Posterior vena cava (tissue), 2 donors: ENCODE results near the gene FEN1. TPM values are rescaled to one million over a fixed set of nuclear protein-coding genes. Genes with fewer than 3 reads are reported as not detected.

Experiments used
- DNase-seq: peaks from one replicate; pipeline ENCODE4 v3.0.0-alpha.2; 2020; ENCODE audit warnings: low spot score
- intact Hi-C, 2 donors: fragments of 100-400 bp; cut with DNase I; formaldehyde crosslinking; loops; one replicate each; pipeline versions ENCODE4 v1.14.1 to v1.14.2; 2022 to 2023
- total RNA-seq, 2 donors: library from RNA; stranded (reverse); fragmentation: NEBNext Ultra II Directional; extraction: Animal tissue kit (Norgen Biotek cat#: 25700); gene quantifications; one replicate each; pipeline ENCODE4 v1.2.1, GENCODE V29; 2021
- donor health status: DM: yes; HTN: yes; CAD: no.
- donor health status: DM: yes; HTN: yes; CAD: no.

The FEN1 gene
- total RNA-seq, 2 donors from 2014 or later: 4.6 to 6.0 TPM

GRCh38 chr11:61783717-61784505 is 8.8 kb upstream of the FEN1 start:
- DNase-seq: no peak
- intact Hi-C loops: no loop called here

GRCh38 chr11:61784506-61784805 is 8.3 kb upstream of the FEN1 start:
- intact Hi-C loops: no loop called here

DNA sequence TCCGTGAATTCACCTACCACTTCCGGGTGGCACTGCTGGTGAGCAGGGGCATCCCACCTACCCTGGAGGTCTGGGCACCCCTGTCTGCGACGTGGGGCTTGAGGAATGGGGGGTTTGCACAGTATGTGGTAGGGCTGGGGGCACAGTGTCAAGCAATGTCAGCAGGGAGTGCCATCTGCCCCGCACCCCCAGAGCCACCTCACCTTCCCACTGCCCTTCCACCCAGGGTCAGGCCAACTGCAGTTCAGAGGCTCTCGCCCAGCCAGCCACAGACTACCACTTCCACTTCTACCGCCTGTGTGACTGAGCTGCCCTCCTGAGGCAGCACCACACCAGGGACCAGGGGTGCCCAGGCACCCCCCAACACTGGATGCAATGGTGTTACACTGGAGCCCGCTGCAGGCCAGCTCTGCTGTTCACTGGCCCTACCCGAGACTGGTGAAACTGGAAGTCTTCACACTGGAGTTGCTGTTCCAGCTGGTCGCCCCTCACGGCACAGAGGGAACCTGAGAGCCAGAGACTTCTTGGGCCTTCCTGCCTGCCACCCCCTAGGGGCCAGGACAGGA is 6.8 kb upstream of the FEN1 start:
- intact Hi-C loops: no loop called here
- DNase-seq: no peak

More at GRCh38 chr11:61784506-61784805, 8.3 kb upstream of the FEN1 start:
- DNase-seq: no peak

DNA sequence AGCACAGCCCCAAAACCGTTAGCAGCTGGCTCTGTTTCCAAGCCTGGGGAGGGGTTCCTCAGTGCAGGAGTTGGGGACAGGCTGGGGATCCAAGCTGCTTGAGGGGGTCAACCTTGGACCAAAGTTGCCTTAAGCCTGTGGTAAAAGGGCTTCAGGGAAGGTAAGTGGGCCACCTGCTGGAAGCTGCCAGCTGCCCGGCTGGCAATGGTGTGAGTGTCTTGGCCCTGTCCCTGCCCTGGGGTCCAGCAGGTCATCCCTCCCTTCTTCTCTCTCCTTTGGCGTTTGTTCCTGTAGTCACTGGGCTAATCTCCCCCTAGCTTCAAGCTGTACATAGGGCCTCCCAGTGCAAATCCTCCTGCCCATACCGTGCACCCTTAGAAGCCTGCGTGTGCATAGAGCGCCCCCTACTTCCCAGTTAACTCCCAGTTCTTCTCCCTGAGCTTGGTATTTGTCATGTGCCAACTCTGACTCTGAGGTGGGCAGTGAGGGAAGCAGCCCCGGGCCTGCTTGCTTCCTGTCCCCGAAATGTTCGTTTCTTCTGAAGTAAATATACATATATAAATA is 4.7 kb upstream of the FEN1 start:
- DNase-seq: no peak
- intact Hi-C loops: no loop called here

GRCh38 chr11:61791737-61792309 is 888 bp upstream of the FEN1 start:
- DNase-seq: peak; percentile 90
- intact Hi-C loops: loop anchor here (5.0 to 10.0 kb wide), 3 partner anchors 163 to 315 kb away; partner anchors contain the start of gene BEST1 (in 1 of the 2)

DNA sequence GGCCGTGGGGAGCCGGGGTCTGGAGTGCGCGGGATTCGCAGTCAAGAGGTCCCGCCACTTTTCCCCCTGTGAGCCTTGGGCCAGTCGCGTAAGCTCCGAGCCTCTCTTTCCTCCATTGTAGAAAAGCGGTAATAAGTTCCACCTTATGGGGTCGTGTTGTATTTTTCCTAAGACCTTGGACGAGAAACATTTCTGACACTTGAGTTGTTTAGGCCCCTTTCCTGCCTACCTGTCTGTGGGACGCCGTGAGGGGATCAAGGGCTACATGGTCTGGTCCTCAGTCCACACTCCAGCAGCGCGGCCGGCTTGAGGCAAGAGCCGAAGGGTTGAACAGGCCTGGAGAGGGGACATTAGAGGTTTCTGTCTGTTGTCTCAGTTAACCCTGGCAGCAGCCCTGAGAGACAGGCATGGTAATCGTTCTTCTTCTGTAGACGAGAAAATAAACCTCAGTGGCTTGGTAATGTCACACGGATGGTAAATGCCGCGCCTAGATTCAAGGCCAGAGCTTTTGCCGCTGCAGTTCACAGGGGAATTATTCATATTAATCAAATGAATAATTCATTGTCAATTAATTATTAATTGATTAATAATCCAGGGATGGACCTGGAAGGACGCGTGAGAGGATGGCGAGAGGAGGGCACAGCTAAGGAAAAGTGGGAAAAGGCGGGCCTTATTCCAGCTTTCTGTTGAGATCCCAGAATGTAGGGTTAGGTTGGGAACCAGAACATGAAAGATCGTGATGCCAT is 545 bp downstream of the FEN1 start:
- no peak for DNase-seq
- intact Hi-C loops: loop anchor here (5.0 to 10.0 kb wide), 3 partner anchors 162 to 314 kb away; partner anchors contain the start of gene BEST1 (in 1 of the 2)

- intact Hi-C loops: loop anchor here (5.0 to 10.0 kb wide), 3 partner anchors 161 to 313 kb away; partner anchors contain the start of gene BEST1 (in 1 of the 2)
These were observed 1.1 kb downstream of the FEN1 start for GRCh38 chr11:61793829-61794204.

GRCh38 chr11:61794579-61794978 is 1.9 kb downstream of the FEN1 start:
- intact Hi-C loops: loop anchor here (5.0 to 10.0 kb wide), 3 partner anchors 160 to 313 kb away; partner anchors contain the start of gene BEST1 (in 1 of the 2)
- no peak for DNase-seq

More at GRCh38 chr11:61793829-61794204, 1.1 kb downstream of the FEN1 start:
- DNase-seq: no peak

GRCh38 chr11:61795459-61795858 is 2.7 kb downstream of the FEN1 start:
- no peak for DNase-seq
- intact Hi-C loops: loop anchor here (5.0 to 10.0 kb wide), 3 partner anchors 159 to 517 kb away; partner anchors contain the start of gene BEST1 (in 1 of the 2)

GRCh38 chr11:61795876-61796526 is 3.3 kb downstream of the FEN1 start:
- intact Hi-C loops: loop anchor here (5.0 to 10.0 kb wide), 3 partner anchors 159 to 516 kb away; partner anchors contain the start of gene BEST1 (in 1 of the 2)
- no peak for DNase-seq

GRCh38 chr11:61797263-61797944 is 4.7 kb downstream of the FEN1 start:
- no peak for DNase-seq
- intact Hi-C loops: loop anchor here (5.0 to 10.0 kb wide), 3 partner anchors 157 to 515 kb away; partner anchors contain the start of gene BEST1 (in 1 of the 2)

DNA sequence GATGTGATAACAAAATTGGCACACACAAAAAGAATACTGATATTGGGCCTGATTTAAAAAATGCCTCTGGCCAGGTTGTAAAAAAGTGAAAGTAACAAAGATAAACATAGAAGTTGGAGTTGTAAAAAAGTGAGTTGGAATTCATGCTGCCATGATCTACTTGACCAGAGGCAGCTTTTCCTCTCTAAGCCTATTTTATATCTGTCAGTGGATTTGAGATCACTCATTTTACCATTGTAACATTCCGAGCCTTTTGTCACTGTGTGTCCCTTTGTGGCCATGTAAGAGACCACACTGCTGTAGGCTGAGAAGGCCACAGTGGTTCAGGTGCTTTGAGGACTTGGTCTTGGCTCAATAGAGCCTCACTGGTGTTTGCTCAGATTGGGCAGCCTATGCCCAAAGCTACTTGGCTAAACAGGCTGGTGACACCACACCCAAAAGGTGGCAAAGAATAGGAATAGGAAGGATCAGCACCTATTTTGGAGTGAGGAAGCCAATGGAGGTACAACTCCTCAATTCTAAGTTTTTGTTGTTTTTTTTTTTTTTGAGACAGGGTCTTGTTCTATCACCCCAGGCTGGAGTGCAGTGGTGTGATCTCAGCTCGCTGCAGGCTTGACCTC is 7.1 kb downstream of the FEN1 start:
- intact Hi-C loops: loop anchor here (2.0 to 10.0 kb wide), 5 partner anchors 73 to 755 kb away; partner anchors contain the start of gene BEST1 (in 1 of the 2)
- DNase-seq: no peak

- DNase-seq: no peak
- intact Hi-C loops: loop anchor here in 1 of 2 donors (10.0 kb wide), 1 partner anchor 754 kb away; no protein-coding TSS in a partner anchor
These were observed 7.9 kb downstream of the FEN1 start for GRCh38 chr11:61800331-61801281.

DNA sequence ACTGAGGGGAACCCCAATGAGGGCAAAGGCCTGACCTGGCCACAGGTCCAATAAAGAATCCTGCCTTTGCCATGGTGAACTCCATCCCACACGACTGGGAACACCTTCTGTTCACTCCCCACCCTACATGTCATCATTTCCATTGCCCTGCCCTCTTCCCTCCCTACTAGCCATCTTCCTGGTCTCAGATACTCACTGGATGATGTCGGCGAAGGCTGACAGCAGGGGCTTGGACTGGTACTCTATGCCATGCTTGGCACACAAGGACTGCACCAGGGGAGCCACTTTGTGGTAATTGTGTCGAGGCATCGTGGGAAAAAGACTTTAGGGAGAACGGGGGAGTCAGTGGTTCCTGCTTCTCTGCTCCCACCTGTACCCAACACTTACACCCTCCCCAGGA is 9.9 kb downstream of the FEN1 start:
- DNase-seq: no peak
- intact Hi-C loops: loop anchor here in 1 of 2 donors (10.0 kb wide), 1 partner anchor 752 kb away; no protein-coding TSS in a partner anchor

DNA sequence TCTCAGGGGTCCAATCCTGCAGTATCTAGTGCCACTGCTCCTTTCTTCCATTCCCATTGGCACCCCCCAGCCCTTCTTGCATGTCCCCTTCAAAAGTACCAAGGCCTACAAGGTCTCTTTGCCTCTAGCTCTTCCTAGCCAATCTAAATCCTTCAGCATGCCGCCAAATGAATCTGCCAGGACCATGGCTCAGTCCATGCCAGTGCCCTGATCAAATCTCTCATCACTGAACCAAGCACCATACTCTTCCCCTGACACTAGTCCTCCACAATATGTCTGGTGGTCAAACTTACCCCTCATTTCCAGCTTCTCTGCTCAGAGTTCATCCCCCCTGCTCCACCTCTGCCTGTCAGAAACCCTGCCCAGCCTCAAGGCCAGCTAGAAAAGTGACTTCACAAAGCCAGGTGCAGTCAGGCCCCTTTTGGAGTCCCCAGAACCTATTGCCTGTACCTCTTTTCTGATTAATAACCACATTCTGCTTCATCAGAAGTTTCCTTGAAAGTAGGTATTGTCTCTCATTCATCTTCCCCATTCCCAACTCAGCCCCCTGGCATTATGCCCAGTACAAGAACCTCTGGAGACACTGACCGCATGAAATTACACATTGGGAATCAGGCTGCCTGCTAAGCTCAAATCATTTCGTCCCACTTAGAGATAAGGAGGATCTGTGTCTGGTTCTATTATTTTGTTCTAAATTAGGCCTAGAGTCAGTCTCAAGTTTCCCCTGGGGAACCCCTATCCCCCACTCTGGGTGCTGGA is 11.4 kb downstream of the FEN1 start:
- DNase-seq: no peak
- intact Hi-C loops: loop anchor here in 1 of 2 donors (10.0 kb wide), 1 partner anchor 751 kb away; no protein-coding TSS in a partner anchor
